Measurements from ENCODE around the gene FABP3.

The FABP3 gene

DNA sequence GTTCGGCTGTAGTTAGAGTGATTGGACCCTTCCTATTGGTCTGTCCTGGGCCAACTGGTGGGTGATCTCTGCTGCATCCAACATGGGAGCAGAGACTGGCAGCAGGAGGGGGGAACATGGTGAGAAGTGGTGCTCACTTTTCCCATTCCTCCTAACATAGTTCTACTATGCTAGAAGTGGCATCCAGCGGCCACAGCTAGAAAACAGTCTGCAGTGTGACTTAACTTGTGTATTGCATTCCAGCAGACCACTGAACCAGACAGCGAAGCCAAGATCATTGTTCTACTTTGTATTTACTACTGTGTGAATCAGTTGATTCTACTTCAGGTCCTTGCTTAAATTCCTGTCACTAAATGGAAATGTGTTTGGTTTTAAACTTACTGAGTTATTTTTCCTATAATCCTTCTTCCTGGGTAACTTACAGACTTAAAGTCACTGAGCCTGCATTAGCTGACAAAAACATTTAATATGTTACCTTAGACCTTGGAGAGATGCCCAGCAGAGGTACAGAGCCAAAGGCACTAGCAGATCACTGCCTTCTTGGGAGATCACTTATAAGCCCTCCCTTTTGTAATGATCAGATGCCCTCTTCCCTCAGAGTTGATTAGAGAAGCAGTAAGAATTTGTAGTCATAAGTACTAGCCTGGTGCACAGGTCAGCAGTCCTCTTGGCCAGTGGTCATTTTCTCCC, 8.2 kb downstream of the FABP3 start:
- Histone ChIP-seq H3K9me3 (ENCODE audit: low read length) (no peaks in the 10 kb centered on the region), H3K27me3 (ENCODE audit: insufficient read depth, low read length) (no peaks in the 10 kb centered on the region)
- no peak for TF ChIP-seq EZH2 (IDR thresholded peaks at IDR 0.05; ENCODE audit: borderline replicate concordance, low read length)
- TF ChIP-seq, protein P1, sequence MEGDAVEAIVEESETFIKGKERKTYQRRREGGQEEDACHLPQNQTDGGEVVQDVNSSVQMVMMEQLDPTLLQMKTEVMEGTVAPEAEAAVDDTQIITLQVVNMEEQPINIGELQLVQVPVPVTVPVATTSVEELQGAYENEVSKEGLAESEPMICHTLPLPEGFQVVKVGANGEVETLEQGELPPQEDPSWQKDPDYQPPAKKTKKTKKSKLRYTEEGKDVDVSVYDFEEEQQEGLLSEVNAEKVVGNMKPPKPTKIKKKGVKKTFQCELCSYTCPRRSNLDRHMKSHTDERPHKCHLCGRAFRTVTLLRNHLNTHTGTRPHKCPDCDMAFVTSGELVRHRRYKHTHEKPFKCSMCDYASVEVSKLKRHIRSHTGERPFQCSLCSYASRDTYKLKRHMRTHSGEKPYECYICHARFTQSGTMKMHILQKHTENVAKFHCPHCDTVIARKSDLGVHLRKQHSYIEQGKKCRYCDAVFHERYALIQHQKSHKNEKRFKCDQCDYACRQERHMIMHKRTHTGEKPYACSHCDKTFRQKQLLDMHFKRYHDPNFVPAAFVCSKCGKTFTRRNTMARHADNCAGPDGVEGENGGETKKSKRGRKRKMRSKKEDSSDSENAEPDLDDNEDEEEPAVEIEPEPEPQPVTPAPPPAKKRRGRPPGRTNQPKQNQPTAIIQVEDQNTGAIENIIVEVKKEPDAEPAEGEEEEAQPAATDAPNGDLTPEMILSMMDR (IDR thresholded peaks at IDR 0.05; ENCODE audit: low read length) = no peak

DNA sequence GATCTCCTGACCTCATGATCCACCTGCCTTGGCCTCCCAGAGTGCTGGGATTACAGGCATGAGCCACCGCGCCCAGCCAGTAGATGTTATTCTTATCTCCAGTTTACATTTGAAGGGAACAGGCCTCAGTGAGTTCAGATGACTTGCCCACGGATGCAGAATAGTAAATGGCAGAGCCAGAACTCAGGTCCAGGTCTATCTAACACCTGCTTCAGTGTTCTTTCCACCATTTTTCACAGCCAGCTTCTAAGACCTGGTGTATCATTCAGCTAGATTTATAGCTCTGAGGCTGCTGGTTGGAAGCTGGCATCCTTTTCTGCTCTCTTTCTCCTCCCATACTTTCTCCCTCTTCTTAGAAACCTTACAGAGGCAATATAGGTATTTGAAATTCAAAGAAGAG, 10.8 kb downstream of the FABP3 start:
- H3K4me3 ChIP-seq (ENCODE audit: low read depth, low read length, poor library complexity, severe bottlenecking) = no peak overlapping the region
- H3K4me1 ChIP-seq (ENCODE audit: insufficient read depth, low read length, severe bottlenecking) = no peaks in the 10 kb centered on the region
- H3K27me3 ChIP-seq (ENCODE audit: insufficient read depth, low read length) = no peaks in the 10 kb centered on the region
- H3K9me3 ChIP-seq (ENCODE audit: low read length) = no peaks in the 10 kb centered on the region
- H3K27ac ChIP-seq (ENCODE audit: low read depth, low read length, poor library complexity, severe bottlenecking) = no peak overlapping the region
- peaks cover 44% of the 10 kb centered on the region for H3K36me3 ChIP-seq (ENCODE audit: insufficient read depth, low read length)
- H3F3A ChIP-seq (ENCODE audit: insufficient read depth, low read length) = no peaks in the 10 kb centered on the region
- TF ChIP-seq EZH2 (IDR thresholded peaks at IDR 0.05; ENCODE audit: borderline replicate concordance, low read length) = no peak
- TF ChIP-seq, protein P1 (IDR thresholded peaks at IDR 0.05; ENCODE audit: low read length) = no peak
- H3K4me2 ChIP-seq (ENCODE audit: low read length) = no peak overlapping the region
- H4K20me1 ChIP-seq (ENCODE audit: insufficient read depth, low read length) = no peaks in the 10 kb centered on the region
- H3K79me2 ChIP-seq (ENCODE audit: insufficient read depth, low read length) = no peaks in the 10 kb centered on the region
- no peak overlapping the region for H2AFZ ChIP-seq (ENCODE audit: low read length)
- no peaks in the 10 kb centered on the region for H3K9me2 ChIP-seq (ENCODE audit: low read depth, low read length)
- H3K9ac ChIP-seq (ENCODE audit: low read length) = no peak overlapping the region

More for the DNA sequence above, 8.2 kb downstream of the FABP3 start:
- no peak overlapping the region for H2AFZ ChIP-seq (ENCODE audit: low read length)
- no peak overlapping the region for H3K4me2 ChIP-seq (ENCODE audit: low read length)
- H3K36me3 ChIP-seq (ENCODE audit: insufficient read depth, low read length) = peaks cover 31% of the 10 kb centered on the region
- H3K9me2 ChIP-seq (ENCODE audit: low read depth, low read length) = no peaks in the 10 kb centered on the region
- H3F3A ChIP-seq (ENCODE audit: insufficient read depth, low read length) = no peaks in the 10 kb centered on the region
- H3K9ac ChIP-seq (ENCODE audit: low read length) = no peak overlapping the region
- no peak overlapping the region for H3K27ac ChIP-seq (ENCODE audit: low read depth, low read length, poor library complexity, severe bottlenecking)
- no peaks in the 10 kb centered on the region for H3K79me2 ChIP-seq (ENCODE audit: insufficient read depth, low read length)
- H3K4me1 ChIP-seq (ENCODE audit: insufficient read depth, low read length, severe bottlenecking) = no peaks in the 10 kb centered on the region
- no peak overlapping the region for H3K4me3 ChIP-seq (ENCODE audit: low read depth, low read length, poor library complexity, severe bottlenecking)
- H4K20me1 ChIP-seq (ENCODE audit: insufficient read depth, low read length) = no peaks in the 10 kb centered on the region

DNA sequence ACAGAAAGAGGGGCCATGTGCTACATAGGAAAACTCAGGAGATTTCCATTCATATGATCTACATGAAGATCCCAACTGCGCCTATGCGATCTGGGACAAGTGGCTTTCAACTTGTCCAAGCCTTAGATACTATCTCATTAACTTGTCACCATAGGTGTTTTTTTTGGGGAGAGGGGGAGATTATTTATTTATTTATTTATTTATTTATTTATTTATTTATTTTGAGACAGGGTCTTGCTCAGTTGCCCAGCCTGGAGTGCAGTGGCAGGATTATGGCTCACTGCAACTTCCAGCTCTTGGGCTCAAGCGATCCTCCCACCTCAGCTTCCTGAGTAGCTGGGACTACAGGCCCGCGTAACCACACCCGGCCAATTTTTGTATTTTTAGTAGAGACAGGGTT, 11.3 kb downstream of the FABP3 start:
- no peak for TF ChIP-seq EZH2 (IDR thresholded peaks at IDR 0.05; ENCODE audit: borderline replicate concordance, low read length)
- Histone ChIP-seq H3K9ac (ENCODE audit: low read length) (no peak overlapping the region), H3F3A (ENCODE audit: insufficient read depth, low read length) (no peaks in the 10 kb centered on the region), H3K79me2 (ENCODE audit: insufficient read depth, low read length) (no peaks in the 10 kb centered on the region), H3K36me3 (ENCODE audit: insufficient read depth, low read length) (peaks cover 45% of the 10 kb centered on the region; the same call in 1 of the 2 replicates), H4K20me1 (ENCODE audit: insufficient read depth, low read length) (no peaks in the 10 kb centered on the region), H3K9me3 (ENCODE audit: low read length) (no peaks in the 10 kb centered on the region), H3K4me1 (ENCODE audit: insufficient read depth, low read length, severe bottlenecking) (no peaks in the 10 kb centered on the region), H2AFZ (ENCODE audit: low read length) (no peak overlapping the region), H3K27me3 (ENCODE audit: insufficient read depth, low read length) (no peaks in the 10 kb centered on the region), H3K4me3 (ENCODE audit: low read depth, low read length, poor library complexity, severe bottlenecking) (no peak overlapping the region), H3K9me2 (ENCODE audit: low read depth, low read length) (no peaks in the 10 kb centered on the region), H3K27ac (ENCODE audit: low read depth, low read length, poor library complexity, severe bottlenecking) (no peak overlapping the region), H3K4me2 (ENCODE audit: low read length) (no peak overlapping the region)

DNA sequence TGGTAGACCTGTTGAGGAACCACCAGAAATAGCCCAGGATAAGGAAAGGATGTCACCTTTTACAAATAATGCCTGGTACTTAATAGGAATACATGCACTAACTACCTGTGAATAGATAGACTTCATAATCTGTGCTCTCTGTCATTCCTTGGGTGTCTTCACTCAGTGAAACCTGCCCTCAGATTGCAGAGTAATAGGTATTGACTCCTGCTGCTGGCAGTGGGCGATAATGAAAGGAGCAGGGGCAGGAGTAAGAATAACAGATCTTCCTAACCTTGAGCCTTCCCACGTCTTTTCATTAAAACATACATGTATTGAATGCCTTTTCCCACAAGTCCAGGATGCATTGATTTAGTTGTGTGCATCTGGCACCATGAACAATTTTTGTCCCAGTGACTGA, 16.4 kb downstream of the FABP3 start:
- TF ChIP-seq, protein P1 (IDR thresholded peaks at IDR 0.05; ENCODE audit: low read length) = no peak
- TF ChIP-seq EZH2 (IDR thresholded peaks at IDR 0.05; ENCODE audit: borderline replicate concordance, low read length) = no peak
- no peaks in the 10 kb centered on the region for H4K20me1 ChIP-seq (ENCODE audit: insufficient read depth, low read length)
- no peak overlapping the region for H3K27ac ChIP-seq (ENCODE audit: low read depth, low read length, poor library complexity, severe bottlenecking)

More for the DNA sequence above, 16.4 kb downstream of the FABP3 start:
- Histone ChIP-seq H3K9me3 (ENCODE audit: low read length) (no peaks in the 10 kb centered on the region; the same call in 1 of the 2 replicates), H2AFZ (ENCODE audit: low read length) (no peak overlapping the region), H3K4me1 (ENCODE audit: insufficient read depth, low read length, severe bottlenecking) (no peaks in the 10 kb centered on the region), H3K36me3 (ENCODE audit: insufficient read depth, low read length) (peaks cover 61% of the 10 kb centered on the region), H3K79me2 (ENCODE audit: insufficient read depth, low read length) (no peaks in the 10 kb centered on the region), H3K9me2 (ENCODE audit: low read depth, low read length) (no peaks in the 10 kb centered on the region), H3K4me3 (ENCODE audit: low read depth, low read length, poor library complexity, severe bottlenecking) (no peak overlapping the region), H3F3A (ENCODE audit: insufficient read depth, low read length) (no peaks in the 10 kb centered on the region), H3K4me2 (ENCODE audit: low read length) (no peak overlapping the region), H3K27me3 (ENCODE audit: insufficient read depth, low read length) (no peaks in the 10 kb centered on the region), H3K9ac (ENCODE audit: low read length) (no peak overlapping the region)
